IMR-90 (cell line): Measurements from ENCODE around the gene DICER1. TPM values are rescaled to one million over a fixed set of nuclear protein-coding genes. Genes with fewer than 3 reads are reported as not detected.

Experiments
- ATAC-seq: fragments of 200-7000 bp; cut with Tn5 transposase; 2 replicates; pipeline ENCODE4 v1.9.1; 2020; ENCODE audit warnings: low read depth, mild to moderate bottlenecking, moderate library complexity
- BruUV-seq: library from RNA; stranded (reverse); fragments of 400-500 nt; replicated peaks from 2 replicates; lab custom pipeline; 2021; lab: Mats Ljungman, UMichigan
- CTCF ChIA-PET: fragments of 300-600 bp; formaldehyde crosslinking; extraction: SDS; loops from one replicate; lab custom pipeline; 2021; ENCODE audit warnings: antibody characterized with exemption; lab: Yijun Ruan, JAX
- POLR2A ChIA-PET: fragments of 300-600 bp; sonication (Branson Sonifier 250); formaldehyde crosslinking; loops from one replicate; lab custom pipeline; 2022; ENCODE audit warnings: antibody characterized with exemption; ENCODE audit not compliant: unreplicated experiment; lab: Charles Lee
- DNase-seq: peaks from one replicate; pipeline ENCODE4 v3.0.0; 2013
- H2AFZ ChIP-seq: replicated peaks from 2 replicates; pipeline ENCODE3; 2013; ENCODE audit warnings: low read length, mild to moderate bottlenecking; ENCODE audit not compliant: poor library complexity
- H2AK5ac ChIP-seq: 2 replicates; pipeline ENCODE4 v1.6.1; 2013; ENCODE audit warnings: low read depth, low read length, inconsistent platforms
- H2AK9ac ChIP-seq: replicated peaks from 2 replicates; pipeline ENCODE3; 2013; ENCODE audit warnings: mild to moderate bottlenecking, low read depth, low read length, moderate library complexity; ENCODE audit not compliant: poor library complexity
- H2BK120ac ChIP-seq: 2 replicates; pipeline ENCODE4 v1.6.1; 2013; ENCODE audit warnings: low read depth, low read length, inconsistent platforms
- H2BK15ac ChIP-seq: 3 replicates; pipeline ENCODE4 v1.6.1; 2013; ENCODE audit warnings: low read depth, low read length, inconsistent platforms
- H2BK20ac ChIP-seq: 2 replicates; pipeline ENCODE4 v1.6.1; 2013; ENCODE audit warnings: low read depth, mild to moderate bottlenecking, inconsistent platforms, low read length, moderate library complexity
- H2BK5ac ChIP-seq: 2 replicates; pipeline ENCODE4 v1.6.1; 2013; ENCODE audit warnings: mild to moderate bottlenecking, low read depth, low read length, inconsistent platforms; ENCODE audit not compliant: poor library complexity, severe bottlenecking
- H3K14ac ChIP-seq: replicated peaks from 2 replicates; pipeline ENCODE4 v1.6.1; 2013; ENCODE audit warnings: low read depth, low read length, inconsistent platforms
- H3K18ac ChIP-seq: 2 replicates; pipeline ENCODE4 v1.6.1; 2013; ENCODE audit warnings: low read depth, low read length, control low read depth
- H3K23ac ChIP-seq: 2 replicates; pipeline ENCODE4 v1.6.1; 2013; ENCODE audit warnings: low read depth, low read length, inconsistent platforms
- H3K27ac ChIP-seq: 2 replicates; pipeline ENCODE4 v1.5.1; 2013; ENCODE audit warnings: mild to moderate bottlenecking, control low read depth, low read length; ENCODE audit not compliant: insufficient read depth
- H3K27me3 ChIP-seq: 2 replicates; pipeline ENCODE4 v1.6.1; 2013; ENCODE audit warnings: low read length; ENCODE audit not compliant: control insufficient read depth, insufficient read depth
- H3K36me3 ChIP-seq: 2 replicates; pipeline ENCODE4 v1.6.1; 2013; ENCODE audit warnings: low read length, mixed read lengths; ENCODE audit not compliant: control insufficient read depth, insufficient read depth
- H3K4ac ChIP-seq: 2 replicates; pipeline ENCODE4 v1.6.1; 2013; ENCODE audit warnings: low read depth, low read length, inconsistent platforms
- H3K4me1 ChIP-seq: 2 replicates; pipeline ENCODE4 v1.6.1; 2013; ENCODE audit warnings: low read length, mixed read lengths; ENCODE audit not compliant: control insufficient read depth, insufficient read depth
- H3K4me2 ChIP-seq: 2 replicates; pipeline ENCODE4 v1.6.1; 2013; ENCODE audit warnings: low read depth, mild to moderate bottlenecking, control low read depth, low read length, moderate library complexity
- H3K4me3 ChIP-seq: 2 replicates; pipeline ENCODE4 v1.5.1; 2013; ENCODE audit warnings: low read depth, mild to moderate bottlenecking, control low read depth, low read length, moderate library complexity; ENCODE audit not compliant: insufficient read depth
- H3K56ac ChIP-seq: 2 replicates; pipeline ENCODE4 v1.6.1; 2013; ENCODE audit warnings: low read length, inconsistent platforms; ENCODE audit not compliant: insufficient read depth; ENCODE audit errors: extremely low read depth
- H3K79me1 ChIP-seq, 2 experiments: 2 replicates each; pipeline ENCODE4 v1.6.1; 2013; ENCODE audit warnings: low read length in 2 of 2, inconsistent platforms in 1 of 2, low read depth in 1 of 2
- H3K9ac ChIP-seq: 2 replicates; pipeline ENCODE4 v1.6.1; 2013; ENCODE audit warnings: low read depth, low read length, control low read depth
- H3K9me1 ChIP-seq: 2 replicates; pipeline ENCODE4 v1.6.1; 2013; ENCODE audit warnings: low read length, inconsistent platforms; ENCODE audit not compliant: insufficient read depth
- H3K9me3 ChIP-seq: 2 replicates; pipeline ENCODE4 v1.6.1; 2013; ENCODE audit warnings: low read length; ENCODE audit not compliant: control insufficient read depth, insufficient read depth
- H4K20me1 ChIP-seq: 2 replicates; pipeline ENCODE4 v1.6.1; 2013; ENCODE audit warnings: low read length, inconsistent platforms; ENCODE audit not compliant: insufficient read depth
- H4K5ac ChIP-seq: 2 replicates; pipeline ENCODE4 v1.6.1; 2013; ENCODE audit warnings: mild to moderate bottlenecking, low read depth, low read length, control low read depth
- H4K8ac ChIP-seq, 2 experiments: 2 replicates each; pipeline ENCODE4 v1.6.1; 2013; ENCODE audit warnings: low read depth in 2 of 2, low read length in 2 of 2, control low read depth in 1 of 2, inconsistent platforms in 1 of 2
- H4K91ac ChIP-seq: 2 replicates; pipeline ENCODE4 v1.6.1; 2013; ENCODE audit warnings: low read depth, low read length, inconsistent platforms; ENCODE audit not compliant: insufficient read depth
- BHLHE40 ChIP-seq: fragments of 150-350 bp; IDR thresholded peaks from 2 replicates; pipeline ENCODE4 v1.6.1; 2016; ENCODE audit warnings: mild to moderate bottlenecking, low read depth, low read length
- CEBPB ChIP-seq: IDR thresholded peaks from 2 replicates; pipeline ENCODE4 v1.6.1; 2012; ENCODE audit warnings: low read depth, low read length, improper control_type of control experiment
- CHD1 ChIP-seq: IDR thresholded peaks from 2 replicates; pipeline ENCODE4 v1.6.1; 2012; ENCODE audit warnings: low read depth, low read length, improper control_type of control experiment
- POLR2A ChIP-seq: IDR thresholded peaks from 2 replicates; pipeline ENCODE4 v1.6.1; 2012; ENCODE audit warnings: mild to moderate bottlenecking, low read depth, low read length
- RAD21 ChIP-seq: IDR thresholded peaks from 2 replicates; pipeline ENCODE4 v1.6.1; 2012; ENCODE audit warnings: low read length, improper control_type of control experiment
- RCOR1 ChIP-seq: IDR thresholded peaks from 2 replicates; pipeline ENCODE4 v1.6.1; 2012; ENCODE audit warnings: mild to moderate bottlenecking, low read length, improper control_type of control experiment; ENCODE audit not compliant: insufficient replicate concordance
- SMC3 ChIP-seq: fragments of 150-350 bp; IDR thresholded peaks from 2 replicates; pipeline ENCODE4 v1.6.1; 2016; ENCODE audit warnings: low read depth, mild to moderate bottlenecking, antibody characterized with exemption, low read length, moderate library complexity
- WGBS, 2 experiments: methylation state at CpG; one replicate each; pipeline versions ENCODE4 v1.1.5 to v1.1.7; 2013; ENCODE audit warnings: missing lambda C conversion rate in 2 of 2; ENCODE audit not compliant: insufficient read length in 1 of 2; ENCODE audit errors: extremely low coverage in 2 of 2; 5-methylcytosine and 5-hydroxymethylcytosine counted together
- dilution Hi-C: fragments of 300-500 bp; cut with HindIII; formaldehyde crosslinking; loops from one replicate; pipeline ENCODE4 v1.14.3; 2018; ENCODE audit warnings: low sequenced_read_pairs; ENCODE audit not compliant: unreplicated experiment
- in situ Hi-C: fragments of 300-500 bp; cut with MboI; formaldehyde crosslinking; loops from 3 replicates; pipeline ENCODE4 v1.14.3; 2019; ENCODE audit warnings: low sequenced_read_pairs, inconsistent platforms, mixed read lengths
- intact Hi-C: fragments of 100-400 bp; cut with micrococcal nuclease; formaldehyde crosslinking; loops from 2 replicates; pipeline ENCODE4 v1.10.0; 2022
- polyA plus RNA-seq, 3 experiments: library from polyadenylated mRNA; depleted of rRNA; stranded (reverse); fragments of >200 nt; gene quantifications; 2 replicates each; pipeline ENCODE4 v1.2.3, GENCODE V29; 2012; ENCODE audit warnings: low replicate concordance in 1 of 3
- total RNA-seq: library from RNA; depleted of rRNA; stranded (reverse); fragments of >200 nt; gene quantifications from 2 replicates; pipeline ENCODE4 v1.2.3, GENCODE V29; 2012
- TF ChIP-seq, protein P1 (sequence below): fragments of 150-350 bp; IDR thresholded peaks from 2 replicates; pipeline ENCODE4 v1.6.1; 2017; ENCODE audit warnings: mild to moderate bottlenecking, antibody characterized with exemption, low read length, low read depth

DICER1 gene
- total and polyA plus RNA-seq, 2 of the 4 experiments (the other 2 are of a cell fraction) = 9.7 to 49.5 TPM

GRCh38 chr14:95163132-95163531, 5.8 kb upstream of the DICER1 start:
- H3K4me2 ChIP-seq = no peak overlapping the region
- no peak overlapping the region for H2BK15ac ChIP-seq
- H3K9me1 ChIP-seq = no peaks in the 10 kb centered on the region
- POLR2A ChIA-PET = no interaction called here
- no peaks in the 10 kb centered on the region for H4K20me1 ChIP-seq
- in situ Hi-C loops = no loop called here
- no peaks in the 10 kb centered on the region for H3K9me3 ChIP-seq
- H3K9ac ChIP-seq = no peak overlapping the region
- H4K8ac ChIP-seq = no peak overlapping the region
- intact Hi-C loops = no loop called here
- H2BK5ac ChIP-seq = no peak overlapping the region
- CTCF ChIA-PET = no interaction called here
- no peak overlapping the region for H3K14ac ChIP-seq
- no peaks in the 10 kb centered on the region for H3K27me3 ChIP-seq
- H3K56ac ChIP-seq = no peak overlapping the region
- WGBS, 2 experiments = no CpG with 5 or more reads among the region's 2 CpGs
- H3K79me1 ChIP-seq = peaks cover 0 to 4% of the 10 kb centered on the region in 2 experiments; a peak in 1 of 4 replicates
- H3K27ac ChIP-seq = no peak overlapping the region
- no peak overlapping the region for H2AFZ ChIP-seq
- ATAC-seq = no peak
- no peak overlapping the region for H2BK20ac ChIP-seq
- no peak overlapping the region for H4K5ac ChIP-seq
- no peak for DNase-seq
- peaks cover under 1% of the 10 kb centered on the region; the same call in 1 of the 2 replicates for H3K4me1 ChIP-seq
- no peak overlapping the region for H2AK5ac ChIP-seq
- no peak overlapping the region for H2AK9ac ChIP-seq
- H3K23ac ChIP-seq = no peak overlapping the region
- H3K4me3 ChIP-seq = no peak overlapping the region
- no peak overlapping the region for H3K4ac ChIP-seq
- H3K36me3 ChIP-seq = no peaks in the 10 kb centered on the region
- no peak for TF ChIP-seq CEBPB
- TF ChIP-seq BHLHE40 = no peak
- TF ChIP-seq, protein P1, sequence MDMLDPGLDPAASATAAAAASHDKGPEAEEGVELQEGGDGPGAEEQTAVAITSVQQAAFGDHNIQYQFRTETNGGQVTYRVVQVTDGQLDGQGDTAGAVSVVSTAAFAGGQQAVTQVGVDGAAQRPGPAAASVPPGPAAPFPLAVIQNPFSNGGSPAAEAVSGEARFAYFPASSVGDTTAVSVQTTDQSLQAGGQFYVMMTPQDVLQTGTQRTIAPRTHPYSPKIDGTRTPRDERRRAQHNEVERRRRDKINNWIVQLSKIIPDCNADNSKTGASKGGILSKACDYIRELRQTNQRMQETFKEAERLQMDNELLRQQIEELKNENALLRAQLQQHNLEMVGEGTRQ = no peak
- no peak for TF ChIP-seq RCOR1
- no peak for TF ChIP-seq SMC3
- no peak for TF ChIP-seq RAD21
- TF ChIP-seq CHD1 = no peak
- TF ChIP-seq POLR2A = no peak
- no peak overlapping the region for H3K18ac ChIP-seq
- no peak overlapping the region for H4K91ac ChIP-seq
- BruUV-seq = no TSS peak
- no peak overlapping the region for H2BK120ac ChIP-seq
- dilution Hi-C loops = no loop called here
